ENCODE results near the gene ATXN10.

DNA sequence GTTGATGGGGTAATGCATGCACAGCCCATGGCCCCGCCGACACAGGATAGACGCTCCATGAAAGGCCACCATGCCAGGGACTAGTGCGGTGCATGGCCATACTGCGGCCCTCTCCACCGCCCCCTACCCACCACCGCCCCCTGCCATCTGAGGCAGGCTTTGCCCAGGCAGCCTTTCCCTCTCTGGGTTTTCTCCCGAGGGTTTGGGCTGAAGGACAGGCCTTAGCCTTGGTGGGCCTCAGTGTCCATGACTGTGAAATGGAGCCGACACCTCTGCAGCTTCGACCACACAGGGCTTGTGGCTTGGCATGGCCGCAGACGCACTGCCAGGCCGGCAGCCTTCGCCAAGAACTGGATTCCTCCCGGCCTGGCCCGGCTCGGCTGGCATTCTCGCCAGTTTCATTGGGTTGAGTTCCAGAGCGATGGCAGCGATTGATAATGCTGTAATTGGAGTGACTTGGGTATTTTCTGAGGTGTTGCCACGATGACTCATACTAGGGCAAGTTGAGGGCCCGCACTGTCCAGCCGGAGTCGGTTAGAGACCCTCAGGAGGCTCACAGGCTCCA is 194.0 kb downstream of the ATXN10 start:
- TF ChIP-seq, protein P1, sequence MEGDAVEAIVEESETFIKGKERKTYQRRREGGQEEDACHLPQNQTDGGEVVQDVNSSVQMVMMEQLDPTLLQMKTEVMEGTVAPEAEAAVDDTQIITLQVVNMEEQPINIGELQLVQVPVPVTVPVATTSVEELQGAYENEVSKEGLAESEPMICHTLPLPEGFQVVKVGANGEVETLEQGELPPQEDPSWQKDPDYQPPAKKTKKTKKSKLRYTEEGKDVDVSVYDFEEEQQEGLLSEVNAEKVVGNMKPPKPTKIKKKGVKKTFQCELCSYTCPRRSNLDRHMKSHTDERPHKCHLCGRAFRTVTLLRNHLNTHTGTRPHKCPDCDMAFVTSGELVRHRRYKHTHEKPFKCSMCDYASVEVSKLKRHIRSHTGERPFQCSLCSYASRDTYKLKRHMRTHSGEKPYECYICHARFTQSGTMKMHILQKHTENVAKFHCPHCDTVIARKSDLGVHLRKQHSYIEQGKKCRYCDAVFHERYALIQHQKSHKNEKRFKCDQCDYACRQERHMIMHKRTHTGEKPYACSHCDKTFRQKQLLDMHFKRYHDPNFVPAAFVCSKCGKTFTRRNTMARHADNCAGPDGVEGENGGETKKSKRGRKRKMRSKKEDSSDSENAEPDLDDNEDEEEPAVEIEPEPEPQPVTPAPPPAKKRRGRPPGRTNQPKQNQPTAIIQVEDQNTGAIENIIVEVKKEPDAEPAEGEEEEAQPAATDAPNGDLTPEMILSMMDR (IDR thresholded peaks at IDR 0.05; ENCODE audit: insufficient read depth, low read length) = no peak
- TF ChIP-seq POLR2AphosphoS5 (IDR thresholded peaks at IDR 0.05; ENCODE audit: low read depth) (no peak), REST (IDR thresholded peaks at IDR 0.05; ENCODE audit: insufficient replicate concordance, low read depth) (no peak), GABPA (IDR thresholded peaks at IDR 0.05; ENCODE audit: low read depth) (no peak), SPI1 (IDR thresholded peaks at IDR 0.05; ENCODE audit: borderline replicate concordance, low read depth) (no peak)

Measured in HL-60 (cell line).